ENCODE measurements around the gene GLIPR2.

The GLIPR2 gene

DNA sequence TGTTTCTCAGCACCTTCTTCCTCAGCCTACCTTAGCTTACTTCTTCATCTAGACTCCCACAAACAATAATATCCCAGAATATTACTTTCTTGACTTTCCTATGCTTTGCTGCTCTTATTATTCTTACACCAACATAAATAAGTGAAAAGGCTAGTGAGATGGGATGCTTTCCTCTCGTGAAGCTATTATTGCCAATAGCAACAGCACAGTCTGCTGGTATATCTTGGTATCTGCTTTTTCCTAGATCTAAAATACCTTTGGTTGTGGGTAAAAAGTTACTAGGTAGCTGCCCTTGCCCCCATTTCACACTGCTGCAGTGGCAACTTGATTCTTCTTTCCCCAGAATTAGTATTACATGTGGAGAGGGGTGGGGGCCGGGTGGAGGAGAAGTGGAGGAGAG, 26.1 kb upstream of the GLIPR2 start:
- in situ Hi-C loops (cut with MboI; ENCODE audit: low sequenced_read_pairs) = no loop called here
- DNase-seq (ENCODE audit: low spot score in 2 of 2) = no peak
- Histone ChIP-seq H3K4me3 (no peak overlapping the region), H3K27me3 (ENCODE audit: low read depth) (no peaks in the 10 kb centered on the region), H3K9me3 (no peaks in the 10 kb centered on the region), H3K4me1 (no peaks in the 10 kb centered on the region; the same call in 1 of the 2 replicates), H3K36me3 (replicated peaks) (no peaks in the 10 kb centered on the region)

GRCh38 chr9:36112516-36112915, 24.0 kb upstream of the GLIPR2 start:
- no peak for DNase-seq (ENCODE audit: low spot score in 2 of 2)
- no peaks in the 10 kb centered on the region for H3K27me3 ChIP-seq (ENCODE audit: low read depth)
- in situ Hi-C loops (cut with MboI; ENCODE audit: low sequenced_read_pairs) = no loop called here
- H3K9me3 ChIP-seq = no peaks in the 10 kb centered on the region
- no peaks in the 10 kb centered on the region for H3K36me3 ChIP-seq (replicated peaks)
- no peak overlapping the region for H3K4me3 ChIP-seq
- no peaks in the 10 kb centered on the region for H3K4me1 ChIP-seq

DNA sequence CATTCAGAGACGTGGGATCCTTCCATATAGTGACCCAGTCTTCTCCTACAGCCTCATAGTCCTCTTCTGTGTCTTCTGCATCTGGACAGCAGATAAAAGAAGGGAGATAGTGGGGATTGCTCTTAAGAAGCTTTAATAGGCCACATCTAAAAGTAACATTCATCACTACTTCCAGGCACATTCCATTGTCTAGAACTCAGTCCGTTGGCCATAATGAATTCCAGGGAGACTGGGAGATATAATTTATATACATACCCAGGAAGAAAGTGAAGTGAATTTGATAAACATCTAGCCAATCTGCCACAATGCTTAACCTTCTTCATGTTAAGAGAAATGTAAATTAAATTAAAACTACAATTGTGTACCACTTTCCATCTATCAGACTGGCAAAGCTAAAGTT, 22.5 kb upstream of the GLIPR2 start:
- in situ Hi-C loops (cut with MboI; ENCODE audit: low sequenced_read_pairs) = no loop called here
- H3K4me3 ChIP-seq = no peak overlapping the region
- no peak for DNase-seq (ENCODE audit: low spot score in 2 of 2)
- no peaks in the 10 kb centered on the region for H3K9me3 ChIP-seq
- no peaks in the 10 kb centered on the region for H3K4me1 ChIP-seq
- H3K36me3 ChIP-seq (replicated peaks) = no peaks in the 10 kb centered on the region
- no peaks in the 10 kb centered on the region for H3K27me3 ChIP-seq (ENCODE audit: low read depth)

- H3K27me3 ChIP-seq (ENCODE audit: low read depth) = no peaks in the 10 kb centered on the region
- H3K4me3 ChIP-seq = no peak overlapping the region
- no peaks in the 10 kb centered on the region for H3K9me3 ChIP-seq
- no peaks in the 10 kb centered on the region; the same call in 1 of the 2 replicates for H3K36me3 ChIP-seq (replicated peaks)
- no peak for DNase-seq (ENCODE audit: low spot score in 2 of 2)
- H3K4me1 ChIP-seq = no peaks in the 10 kb centered on the region
- in situ Hi-C loops (cut with MboI; ENCODE audit: low sequenced_read_pairs) = no loop called here
These were observed 19.9 kb upstream of the GLIPR2 start for GRCh38 chr9:36116593-36116992.

GRCh38 chr9:36118201-36118600, 18.3 kb upstream of the GLIPR2 start:
- H3K36me3 ChIP-seq (replicated peaks) = no peaks in the 10 kb centered on the region; the same call in 1 of the 2 replicates
- no peaks in the 10 kb centered on the region for H3K4me1 ChIP-seq
- no peaks in the 10 kb centered on the region for H3K27me3 ChIP-seq (ENCODE audit: low read depth)
- no peak for DNase-seq (ENCODE audit: low spot score in 2 of 2)
- no peaks in the 10 kb centered on the region for H3K9me3 ChIP-seq
- no peak overlapping the region for H3K4me3 ChIP-seq
- in situ Hi-C loops (cut with MboI; ENCODE audit: low sequenced_read_pairs) = no loop called here

GRCh38 chr9:36118706-36119105, 17.8 kb upstream of the GLIPR2 start:
- Histone ChIP-seq H3K27me3 (ENCODE audit: low read depth) (no peaks in the 10 kb centered on the region), H3K4me3 (no peak overlapping the region), H3K9me3 (no peaks in the 10 kb centered on the region), H3K36me3 (replicated peaks) (no peaks in the 10 kb centered on the region; the same call in 1 of the 2 replicates), H3K4me1 (no peaks in the 10 kb centered on the region)
- in situ Hi-C loops (cut with MboI; ENCODE audit: low sequenced_read_pairs) = no loop called here
- DNase-seq (ENCODE audit: low spot score in 2 of 2) = no peak

GRCh38 chr9:36119476-36119875, 17.1 kb upstream of the GLIPR2 start:
- H3K4me1 ChIP-seq = no peaks in the 10 kb centered on the region
- no peak overlapping the region for H3K4me3 ChIP-seq
- in situ Hi-C loops (cut with MboI; ENCODE audit: low sequenced_read_pairs) = no loop called here
- H3K36me3 ChIP-seq (replicated peaks) = no peaks in the 10 kb centered on the region; the same call in 1 of the 2 replicates
- H3K27me3 ChIP-seq (ENCODE audit: low read depth) = no peaks in the 10 kb centered on the region
- DNase-seq (ENCODE audit: low spot score in 2 of 2) = no peak
- H3K9me3 ChIP-seq = no peaks in the 10 kb centered on the region

DNA sequence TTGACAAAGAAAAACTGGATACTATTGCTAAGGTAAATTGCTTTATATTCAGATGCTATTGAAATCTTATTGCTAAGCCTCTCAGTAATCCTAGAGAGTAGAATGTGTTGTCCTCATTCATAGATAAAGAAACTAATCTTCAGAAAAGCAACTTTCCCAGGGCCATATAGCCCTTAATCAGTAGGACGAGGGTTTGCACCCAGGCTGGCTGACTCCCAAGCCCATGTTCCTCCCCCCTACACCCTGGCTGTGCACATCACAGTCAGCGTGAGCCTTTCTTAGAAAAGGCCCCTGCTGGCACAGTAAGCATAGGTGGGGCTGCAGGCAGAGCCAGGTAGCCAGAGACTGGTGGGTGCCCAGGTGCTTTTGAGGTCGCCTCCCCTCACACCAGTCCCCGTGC, 15.8 kb upstream of the GLIPR2 start:
- no peaks in the 10 kb centered on the region for H3K4me1 ChIP-seq
- no peaks in the 10 kb centered on the region for H3K9me3 ChIP-seq
- no peaks in the 10 kb centered on the region; the same call in 1 of the 2 replicates for H3K36me3 ChIP-seq (replicated peaks)
- H3K27me3 ChIP-seq (ENCODE audit: low read depth) = no peaks in the 10 kb centered on the region
- no peak overlapping the region for H3K4me3 ChIP-seq
- in situ Hi-C loops (cut with MboI; ENCODE audit: low sequenced_read_pairs) = no loop called here
- no peak for DNase-seq (ENCODE audit: low spot score in 2 of 2)

- Histone ChIP-seq H3K27me3 (ENCODE audit: low read depth) (no peaks in the 10 kb centered on the region), H3K9me3 (no peaks in the 10 kb centered on the region), H3K36me3 (replicated peaks) (no peaks in the 10 kb centered on the region; the same call in 1 of the 2 replicates), H3K4me3 (no peak overlapping the region), H3K4me1 (no peaks in the 10 kb centered on the region)
- no peak for DNase-seq (ENCODE audit: low spot score in 2 of 2)
- in situ Hi-C loops (cut with MboI; ENCODE audit: low sequenced_read_pairs) = no loop called here
These were observed 14.6 kb upstream of the GLIPR2 start for GRCh38 chr9:36121971-36122370.

DNA sequence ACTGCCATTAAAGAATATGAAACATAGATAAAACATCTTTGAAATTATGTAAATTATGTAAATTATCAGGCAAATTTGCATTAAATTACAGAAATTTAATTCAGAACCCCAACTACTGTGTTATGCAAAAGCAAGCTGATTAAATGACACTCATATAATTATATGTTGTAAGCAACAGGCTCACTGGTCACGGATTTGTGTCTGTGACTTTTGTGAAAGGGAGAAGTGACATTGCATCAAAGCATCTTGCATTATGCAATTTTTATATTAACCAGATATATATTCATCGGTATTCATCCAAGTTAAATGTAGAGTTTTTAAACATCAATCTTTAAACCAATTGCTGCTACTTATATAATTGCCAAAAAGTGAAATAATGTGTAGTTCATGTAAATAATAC, 13.0 kb upstream of the GLIPR2 start:
- DNase-seq (ENCODE audit: low spot score in 2 of 2) = no peak
- Histone ChIP-seq H3K4me1 (no peaks in the 10 kb centered on the region), H3K27me3 (ENCODE audit: low read depth) (no peaks in the 10 kb centered on the region; the same call in 1 of the 2 replicates), H3K36me3 (replicated peaks) (no peaks in the 10 kb centered on the region; the same call in 1 of the 2 replicates), H3K9me3 (no peaks in the 10 kb centered on the region), H3K4me3 (no peak overlapping the region)
- in situ Hi-C loops (cut with MboI; ENCODE audit: low sequenced_read_pairs) = no loop called here

- no peak for DNase-seq (ENCODE audit: low spot score in 2 of 2)
- Histone ChIP-seq H3K4me3 (no peak overlapping the region), H3K36me3 (replicated peaks) (no peaks in the 10 kb centered on the region; the same call in 1 of the 2 replicates), H3K27me3 (ENCODE audit: low read depth) (no peaks in the 10 kb centered on the region; the same call in 1 of the 2 replicates), H3K4me1 (no peaks in the 10 kb centered on the region), H3K9me3 (no peaks in the 10 kb centered on the region)
- in situ Hi-C loops (cut with MboI; ENCODE audit: low sequenced_read_pairs) = no loop called here
These were observed 11.3 kb upstream of the GLIPR2 start for GRCh38 chr9:36125062-36125855.

DNA sequence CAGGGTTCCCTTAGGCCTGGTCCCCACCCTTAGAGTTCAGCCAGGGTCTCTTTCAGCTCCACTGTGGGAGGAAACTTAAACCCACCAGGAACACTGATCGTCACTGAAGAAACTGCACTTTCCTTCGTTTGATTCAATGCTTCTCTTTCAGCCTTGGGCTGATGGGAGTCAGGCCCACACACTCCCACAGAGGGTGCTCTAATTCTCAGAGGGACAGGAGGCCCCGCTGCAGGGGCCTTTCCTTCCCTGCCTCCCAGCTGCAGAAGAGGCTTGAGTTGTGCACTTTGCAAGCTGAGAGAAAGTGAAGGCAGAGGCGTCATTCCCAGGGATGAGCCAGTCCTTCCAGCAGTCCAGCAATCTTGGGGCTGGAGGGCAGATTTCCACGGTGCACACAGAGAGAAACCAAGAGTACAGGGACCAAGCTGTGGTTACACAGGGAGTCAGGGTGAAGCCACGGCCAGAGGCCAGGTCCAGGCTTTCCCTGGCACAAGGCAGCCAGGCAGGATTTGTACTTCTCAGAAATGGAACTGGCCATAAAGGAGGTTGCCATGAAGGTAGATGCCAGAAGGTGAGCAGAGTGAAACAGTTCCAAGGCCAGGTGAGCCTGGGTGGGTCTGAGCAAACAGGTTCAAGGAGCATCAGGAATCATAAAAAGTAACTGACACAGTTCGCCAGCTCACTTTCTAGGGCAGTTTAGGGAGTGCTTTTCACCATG, 10.4 kb upstream of the GLIPR2 start:
- in situ Hi-C loops (cut with MboI; ENCODE audit: low sequenced_read_pairs) = no loop called here
- Histone ChIP-seq H3K36me3 (replicated peaks) (no peaks in the 10 kb centered on the region; the same call in 1 of the 2 replicates), H3K4me1 (no peaks in the 10 kb centered on the region)

DNA sequence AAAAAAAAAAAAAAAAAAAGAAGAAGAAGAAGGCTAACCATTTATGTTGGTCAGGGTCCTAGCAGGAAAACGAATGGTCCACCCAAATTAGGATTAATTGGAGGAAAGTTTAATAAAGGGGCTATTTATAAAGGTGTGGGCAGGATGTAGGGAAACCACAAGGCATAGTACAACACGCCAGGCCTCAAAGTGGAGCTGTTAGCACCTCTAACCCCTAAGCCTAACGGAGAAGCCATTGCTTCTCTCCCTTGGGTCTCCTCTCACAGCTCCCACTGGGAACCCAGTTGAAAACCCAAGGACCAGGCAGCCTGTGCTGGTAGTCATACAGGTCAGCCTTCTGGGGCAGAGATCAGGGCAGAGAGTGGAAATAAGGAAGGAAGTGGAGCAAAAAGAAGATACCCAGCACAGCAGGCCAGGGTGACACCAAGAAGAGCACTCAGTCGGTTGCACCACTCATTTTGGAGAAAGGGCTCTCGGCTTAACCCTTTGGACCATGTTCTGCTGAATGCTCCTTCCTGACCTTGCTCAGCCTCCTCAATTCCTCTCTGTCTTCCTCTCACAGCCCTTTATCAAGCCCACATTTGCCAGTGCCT, 8.8 kb upstream of the GLIPR2 start:
- Histone ChIP-seq H3K4me3 (no peak overlapping the region), H3K4me1 (no peaks in the 10 kb centered on the region), H3K36me3 (replicated peaks) (no peaks in the 10 kb centered on the region), H3K27me3 (ENCODE audit: low read depth) (no peaks in the 10 kb centered on the region; the same call in 1 of the 2 replicates), H3K9me3 (no peaks in the 10 kb centered on the region)
- in situ Hi-C loops (cut with MboI; ENCODE audit: low sequenced_read_pairs) = no loop called here
- no peak for DNase-seq (ENCODE audit: low spot score in 2 of 2)

More for the DNA sequence above, 10.4 kb upstream of the GLIPR2 start:
- no peak for DNase-seq (ENCODE audit: low spot score in 2 of 2)
- no peaks in the 10 kb centered on the region for H3K9me3 ChIP-seq
- no peak overlapping the region for H3K4me3 ChIP-seq
- no peaks in the 10 kb centered on the region; the same call in 1 of the 2 replicates for H3K27me3 ChIP-seq (ENCODE audit: low read depth)

DNA sequence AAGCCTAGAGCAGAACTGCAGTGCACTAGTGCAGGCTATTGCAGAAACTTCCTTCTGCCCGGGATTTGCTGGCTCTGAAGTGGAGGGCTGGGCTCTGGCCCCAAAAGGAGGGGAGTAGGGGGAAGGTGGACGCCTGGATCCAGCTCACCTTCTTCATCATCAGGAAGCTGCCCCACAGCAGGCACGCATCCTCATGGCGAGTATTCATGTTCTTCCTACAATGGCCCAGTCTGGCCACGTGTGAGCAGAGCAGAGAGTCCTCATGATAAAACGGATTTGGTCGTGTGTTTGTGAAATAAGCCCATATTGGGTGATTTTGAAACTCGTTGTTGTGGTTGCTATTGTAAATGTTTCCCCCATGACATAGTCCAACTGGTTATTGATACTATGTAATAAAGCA, 8.2 kb upstream of the GLIPR2 start:
- no peaks in the 10 kb centered on the region for H3K36me3 ChIP-seq (replicated peaks)
- H3K9me3 ChIP-seq = no peaks in the 10 kb centered on the region
- no peak for DNase-seq (ENCODE audit: low spot score in 2 of 2)
- no peak overlapping the region for H3K4me3 ChIP-seq
- in situ Hi-C loops (cut with MboI; ENCODE audit: low sequenced_read_pairs) = no loop called here
- no peaks in the 10 kb centered on the region; the same call in 1 of the 2 replicates for H3K27me3 ChIP-seq (ENCODE audit: low read depth)
- H3K4me1 ChIP-seq = no peaks in the 10 kb centered on the region

Data from HAP-1 (cell line).